C4-2B (cell line): ENCODE measurements around the gene NPLOC4.

Experiments
- CTCF ChIP-seq: fragments of 450-650 bp; conservative IDR thresholded peaks from 2 replicates; pipeline ENCODE4 v1.5.1; 2017; ENCODE audit warnings: mild to moderate bottlenecking
- ZFX ChIP-seq: fragments of 450-650 bp; IDR thresholded peaks from 2 replicates; pipeline ENCODE4 v1.6.1; 2017

- no peak for TF ChIP-seq CTCF
- TF ChIP-seq ZFX = no peak
Measured at GRCh38 chr17:81513753-81514488, 123.0 kb downstream of the NPLOC4 start.
